Brain microvascular endothelial cell (primary cell): Measurements from ENCODE around the gene ITGB7.

ENCODE experiments used
- DNase-seq: peaks from one replicate; pipeline ENCODE4 v3.0.0-alpha.2; 2020
- H3K27ac ChIP-seq: fragments of 250-450 bp; sonication (Bioruptor Pico); 2 replicates; pipeline ENCODE4 v1.5.1; 2020; ENCODE audit warnings: mild to moderate bottlenecking, moderate library complexity
- H3K27me3 ChIP-seq: fragments of 250-450 bp; sonication (Bioruptor Pico); replicated peaks from 2 replicates; pipeline ENCODE4 v1.5.1; 2020; ENCODE audit warnings: mild to moderate bottlenecking
- H3K36me3 ChIP-seq: fragments of 250-450 bp; sonication (Bioruptor Pico); replicated peaks from 2 replicates; pipeline ENCODE4 v1.5.1; 2020; ENCODE audit warnings: mild to moderate bottlenecking
- H3K4me3 ChIP-seq: 2 replicates; pipeline ENCODE4 v1.5.1; 2011; ENCODE audit warnings: low read depth, mild to moderate bottlenecking, control low read depth, low read length, moderate library complexity
- CTCF ChIP-seq: IDR thresholded peaks from 2 replicates; pipeline ENCODE4 v1.5.1; 2011; ENCODE audit warnings: low read depth, mild to moderate bottlenecking, moderate library complexity, low read length, control low read depth, inconsistent platforms; ENCODE audit errors: missing control alignments
- in situ Hi-C: cut with HindIII; loops from 2 replicates; pipeline ENCODE4 v1.10.0; 2017; ENCODE audit warnings: low sequenced_read_pairs, low pct_ligation_motif_present

Gene ITGB7

GRCh38 chr12:53173085-53173715 lies 33.9 kb downstream of the ITGB7 start:
- no peak for TF ChIP-seq CTCF
- no peak for DNase-seq
- Histone ChIP-seq H3K27me3 (no peaks in the 10 kb centered on the region), H3K36me3 (peaks cover 4% of the 10 kb centered on the region), H3K4me3 (no peak overlapping the region), H3K27ac (no peak overlapping the region)
- in situ Hi-C loops = no loop called here

- in situ Hi-C loops = no loop called here
- TF ChIP-seq CTCF = no peak
- DNase-seq = peak; percentile 28
Observed at GRCh38 chr12:53172352-53172751, 34.7 kb downstream of the ITGB7 start.

GRCh38 chr12:53171725-53172329 lies 35.2 kb downstream of the ITGB7 start:
- Histone ChIP-seq H3K4me3 (no peak overlapping the region), H3K27me3 (no peaks in the 10 kb centered on the region)
- in situ Hi-C loops = no loop called here

More at GRCh38 chr12:53172352-53172751, 34.7 kb downstream of the ITGB7 start:
- H3K36me3 ChIP-seq = peaks cover 4% of the 10 kb centered on the region
- H3K4me3 ChIP-seq = no peak overlapping the region
- no peaks in the 10 kb centered on the region for H3K27me3 ChIP-seq
- H3K27ac ChIP-seq = no peak overlapping the region

GRCh38 chr12:53170876-53171724 lies 36.0 kb downstream of the ITGB7 start:
- Histone ChIP-seq H3K27ac (no peak overlapping the region), H3K27me3 (no peaks in the 10 kb centered on the region), H3K36me3 (peaks cover 4% of the 10 kb centered on the region), H3K4me3 (no peak overlapping the region)
- TF ChIP-seq CTCF = no peak
- no peak for DNase-seq
- in situ Hi-C loops = no loop called here

More at GRCh38 chr12:53171725-53172329, 35.2 kb downstream of the ITGB7 start:
- H3K27ac ChIP-seq = no peak overlapping the region
- DNase-seq = no peak
- H3K36me3 ChIP-seq = peaks cover 4% of the 10 kb centered on the region
- TF ChIP-seq CTCF = no peak

GRCh38 chr12:53170215-53170614 lies 36.8 kb downstream of the ITGB7 start:
- no peak for DNase-seq
- H3K27ac ChIP-seq = no peak overlapping the region
- H3K36me3 ChIP-seq = peaks cover 4% of the 10 kb centered on the region
- in situ Hi-C loops = no loop called here
- TF ChIP-seq CTCF = no peak
- H3K4me3 ChIP-seq = no peak overlapping the region
- no peaks in the 10 kb centered on the region for H3K27me3 ChIP-seq
